A549 treated with AZD9567 at 1 μM for 4 hours (cell line): ENCODE data around the gene TMEM14A. TPM values are rescaled to one million over a fixed set of nuclear protein-coding genes. Genes with fewer than 3 reads are reported as not detected.

Experiments
- total RNA-seq: library from RNA; stranded (reverse); fragments of 200-300 nt; extraction: Qiagen RNA extraction; gene quantifications from 5 replicates; pipeline ENCODE4 v1.2.3, GENCODE V29; 2022; ENCODE audit not compliant: insufficient read depth

Gene TMEM14A, protein sequence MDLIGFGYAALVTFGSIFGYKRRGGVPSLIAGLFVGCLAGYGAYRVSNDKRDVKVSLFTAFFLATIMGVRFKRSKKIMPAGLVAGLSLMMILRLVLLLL
- total RNA-seq = 35.0 to 39.3 TPM (median 38.9 TPM) in 5 replicates

DNA sequence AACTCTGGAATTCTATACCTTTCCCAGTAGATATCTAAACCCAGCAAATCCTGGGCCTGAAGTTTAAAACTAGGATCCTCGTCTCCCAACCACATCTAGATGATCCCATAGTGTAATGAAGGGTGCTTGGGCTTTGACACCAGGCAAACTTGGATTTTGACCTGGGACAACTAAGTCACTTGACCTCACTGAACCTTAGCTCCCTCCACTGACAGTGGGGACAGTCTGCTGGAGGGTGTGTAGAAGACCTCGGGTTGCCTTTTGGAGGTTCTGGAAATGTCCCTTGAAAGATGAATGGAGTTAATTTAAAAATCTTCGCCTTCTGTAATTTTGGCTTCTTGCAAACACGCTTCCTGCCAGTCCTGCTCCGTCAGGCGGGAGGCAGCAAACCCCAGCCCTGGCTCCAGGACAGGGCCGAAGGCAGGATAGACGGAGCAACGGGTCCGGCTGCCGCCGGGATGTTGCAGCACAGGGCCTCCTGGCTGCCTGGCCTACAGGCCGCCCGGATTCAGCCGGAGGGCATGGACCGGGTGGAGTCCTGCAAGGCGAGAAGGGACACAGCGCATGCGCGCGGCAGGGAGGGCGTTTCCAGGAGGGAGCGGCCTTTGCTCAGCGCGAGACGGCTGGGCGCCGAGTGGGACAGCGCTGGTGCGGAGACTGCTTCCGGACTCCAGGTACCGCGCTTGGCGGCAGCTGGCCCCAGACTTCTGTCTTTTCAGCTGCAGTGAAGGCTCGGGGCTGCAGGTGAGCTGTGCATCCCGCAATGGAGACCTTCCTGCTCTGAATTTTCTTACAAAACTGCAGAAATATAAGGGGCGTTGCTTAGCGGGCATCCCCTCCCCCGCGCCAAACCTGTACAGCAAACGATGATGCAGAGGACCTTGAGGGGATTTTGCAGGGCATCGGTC lies at the start of gene TMEM14A:
Gene TMEM14A (plus strand): TSS at position 612 of the 908 bp plus-strand sequence. CDS start 5,990 bp downstream, outside the sequence.

Other genes starting within 250 kb of the TMEM14A start
- 28.3 to 37.2 TPM (median 32.6 TPM) in 5 replicates for gene TRAM2, start 94.1 kb upstream of the TMEM14A start, total RNA-seq
- gene GSTA2, start 92.4 kb downstream of the TMEM14A start, total RNA-seq = 0.06 to 0.08 TPM in 2 of 5 replicates, not detected in the others
- gene GSTA1, start 132.7 kb downstream of the TMEM14A start, total RNA-seq = not detected in 5 replicates
- not detected in 5 replicates for gene GSTA5, start 169.7 kb downstream of the TMEM14A start, total RNA-seq
- not detected in 5 replicates for gene GSTA3, start 238.6 kb downstream of the TMEM14A start, total RNA-seq